GM19023 (cell line): Measurements from ENCODE around the gene DPAGT1.

Source experiments
- ATAC-seq: cut with Tn5 transposase; IDR thresholded peaks from one replicate; pipeline ENCODE4 v1.9.1; 2021; ENCODE audit warnings: mild to moderate bottlenecking, moderate library complexity; ENCODE audit not compliant: unreplicated experiment

Gene DPAGT1

DNA sequence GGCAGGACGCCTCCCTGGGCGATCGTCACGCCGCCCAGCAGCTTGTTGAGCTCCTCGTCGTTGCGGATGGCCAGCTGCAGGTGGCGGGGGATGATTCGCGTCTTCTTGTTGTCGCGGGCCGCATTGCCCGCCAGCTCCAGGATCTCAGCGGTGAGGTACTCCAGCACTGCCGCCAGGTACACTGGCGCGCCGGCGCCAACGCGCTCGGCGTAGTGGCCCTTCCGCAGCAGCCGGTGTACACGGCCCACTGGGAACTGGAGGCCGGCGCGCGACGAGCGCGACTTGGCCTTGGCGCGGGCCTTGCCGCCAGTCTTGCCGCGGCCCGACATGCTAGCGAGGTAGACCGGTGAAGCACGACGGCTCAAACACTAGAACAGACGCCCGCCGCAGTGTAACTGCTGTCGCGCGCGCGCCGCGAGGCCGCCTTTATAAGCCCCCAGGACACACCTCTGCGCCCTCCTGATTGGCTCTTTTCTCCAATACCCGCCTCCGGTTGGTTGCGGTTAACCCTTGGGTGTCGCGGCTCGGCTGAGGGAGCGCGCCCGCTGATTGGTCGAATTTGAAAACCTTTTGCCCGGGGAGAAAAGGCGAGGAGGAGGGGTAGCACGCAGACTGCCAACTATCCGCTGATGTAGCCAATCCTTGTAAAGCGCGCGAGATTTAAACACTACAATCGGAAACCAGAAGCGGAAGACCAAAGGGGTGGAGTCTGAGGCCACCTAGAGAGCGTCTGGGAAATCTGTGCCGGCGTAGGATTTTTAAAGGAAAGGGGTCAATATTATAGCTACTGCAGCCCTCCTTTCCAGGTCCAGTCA lies 6.4 kb downstream of the DPAGT1 start:
- ATAC-seq = peak; percentile 85

DNA sequence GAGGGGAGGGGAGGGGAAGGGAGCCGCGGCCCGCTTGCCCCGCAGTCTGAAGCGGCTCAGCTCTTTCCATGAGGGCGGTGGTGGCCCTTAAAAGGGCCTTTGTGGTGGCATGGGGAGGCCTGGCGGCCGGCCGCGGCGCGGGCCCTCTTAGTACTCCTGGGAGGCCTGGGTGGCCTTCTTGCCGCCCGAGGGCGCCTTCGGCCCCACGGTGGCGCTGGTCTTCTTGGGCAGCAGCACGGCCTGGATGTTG lies 6.9 kb downstream of the DPAGT1 start:
- peak; percentile 45 for ATAC-seq

DNA sequence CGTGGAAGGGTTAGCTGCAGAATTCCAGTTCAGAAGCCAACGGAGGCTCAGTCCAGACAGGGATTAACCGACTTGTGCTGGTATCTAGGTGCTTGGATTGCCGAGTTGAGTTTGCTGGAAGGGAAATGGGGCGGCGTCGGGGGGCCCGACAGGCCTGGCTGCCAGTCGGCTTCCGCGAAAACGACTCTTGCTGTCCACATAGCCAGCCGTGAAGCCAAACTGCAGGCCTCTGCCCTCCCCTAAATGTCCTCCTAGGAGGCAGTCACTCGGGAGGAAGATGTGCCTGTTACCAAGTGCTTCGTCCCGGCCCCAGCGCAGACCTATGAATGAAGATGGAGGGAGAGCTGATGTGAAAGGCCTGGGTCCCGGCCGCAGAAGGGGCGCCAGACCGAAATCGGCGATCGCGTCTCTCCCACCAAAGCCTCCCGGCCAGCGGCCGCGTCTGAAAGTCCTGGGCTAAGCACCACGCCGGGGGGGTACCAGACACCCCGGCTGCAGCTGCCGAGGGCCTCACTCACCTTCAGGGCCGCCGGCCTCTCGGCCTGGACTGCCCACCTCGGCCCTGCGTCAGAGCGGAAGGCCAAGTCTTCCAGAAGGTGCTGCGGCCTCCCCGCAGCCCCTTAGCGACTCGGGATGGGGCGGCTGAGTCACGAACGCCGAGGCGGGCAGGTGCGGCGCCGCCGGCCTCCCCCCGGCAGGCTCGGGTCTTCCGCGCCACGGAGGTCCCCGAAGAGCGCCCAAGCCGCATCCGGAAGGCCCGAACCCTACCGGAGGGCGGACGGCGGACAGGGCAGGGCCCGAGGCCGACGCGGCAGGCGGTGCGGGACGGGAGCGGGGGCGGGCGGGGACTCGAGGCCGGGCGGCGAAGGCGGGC lies 7.5 kb downstream of the DPAGT1 start:
- ATAC-seq = peak; percentile 9

DNA sequence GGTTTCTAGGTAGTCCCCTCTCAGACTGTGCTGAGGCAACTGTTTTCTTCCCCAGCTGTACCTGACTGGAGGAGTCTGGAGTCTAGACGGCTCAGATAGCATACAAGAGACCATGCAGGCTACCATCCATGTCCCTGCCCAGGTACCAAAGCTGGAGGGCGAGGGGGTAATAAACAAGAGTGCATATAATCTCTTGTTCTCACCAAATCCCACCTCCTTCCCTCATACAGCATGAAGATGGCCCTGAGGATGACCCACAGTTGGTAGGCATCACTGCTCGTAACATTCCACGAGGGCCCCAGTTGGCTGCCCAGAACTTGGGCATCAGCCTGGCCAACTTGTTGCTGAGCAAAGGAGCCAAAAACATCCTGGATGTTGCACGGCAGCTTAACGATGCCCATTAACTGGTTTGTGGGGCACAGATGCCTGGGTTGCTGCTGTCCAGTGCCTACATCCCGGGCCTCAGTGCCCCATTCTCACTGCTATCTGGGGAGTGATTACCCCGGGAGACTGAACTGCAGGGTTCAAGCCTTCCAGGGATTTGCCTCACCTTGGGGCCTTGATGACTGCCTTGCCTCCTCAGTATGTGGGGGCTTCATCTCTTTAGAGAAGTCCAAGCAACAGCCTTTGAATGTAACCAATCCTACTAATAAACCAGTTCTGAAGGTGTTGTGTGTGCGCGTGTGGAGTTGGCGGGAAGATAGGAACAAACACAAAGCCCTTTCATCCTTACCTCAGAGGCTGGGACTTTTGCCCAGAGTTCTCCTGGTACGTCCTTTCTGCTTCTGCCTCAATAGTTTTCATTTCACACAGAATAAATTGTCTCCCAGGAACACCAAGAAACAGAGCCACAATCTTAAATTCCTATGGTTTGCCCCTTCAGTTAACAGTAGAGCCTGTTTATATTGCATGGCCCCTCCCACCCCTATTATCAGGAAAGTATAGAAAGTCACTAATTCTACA lies 8.5 kb downstream of the DPAGT1 start:
- ATAC-seq = no peak

DNA sequence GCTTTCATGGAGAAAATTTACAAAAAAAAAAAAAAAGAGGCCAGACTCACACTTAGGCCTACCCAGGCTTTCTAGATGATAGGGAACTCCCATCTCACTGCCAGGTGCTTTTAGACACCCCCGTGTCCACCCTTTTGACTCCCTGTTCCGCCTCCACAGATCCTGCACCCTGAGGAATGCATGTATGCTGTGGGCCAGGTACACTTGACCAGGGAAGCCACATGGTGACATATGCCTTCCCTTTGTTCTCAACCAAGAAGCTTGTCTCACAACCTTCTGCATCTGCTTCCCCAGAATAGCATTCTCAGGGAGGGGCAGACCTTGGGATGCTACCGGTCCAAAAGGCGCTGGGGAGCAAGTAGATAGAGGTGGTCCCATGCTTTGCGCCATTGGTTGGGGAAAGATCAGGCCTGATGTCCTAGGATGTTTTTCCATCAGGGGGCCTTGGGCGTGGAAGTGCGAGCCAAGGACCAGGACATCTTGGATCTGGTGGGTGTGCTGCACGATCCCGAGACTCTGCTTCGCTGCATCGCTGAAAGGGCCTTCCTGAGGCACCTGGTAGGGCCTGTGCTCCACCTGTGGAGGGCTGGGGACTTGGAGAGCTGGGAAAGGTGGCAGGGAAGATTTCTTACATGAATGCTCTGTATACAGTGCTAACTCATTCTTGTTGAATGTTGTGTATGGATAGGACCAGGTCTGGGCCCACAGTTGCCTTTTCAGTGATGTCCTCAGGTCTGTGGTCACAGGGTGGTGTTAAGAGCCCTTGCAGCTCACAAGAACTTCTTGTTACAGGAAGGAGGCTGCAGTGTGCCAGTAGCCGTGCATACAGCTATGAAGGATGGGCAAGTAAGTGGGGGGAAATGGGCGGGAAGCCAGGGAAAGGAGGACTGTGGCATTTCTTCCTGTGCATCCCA lies 9.4 kb downstream of the DPAGT1 start:
- no peak for ATAC-seq

DNA sequence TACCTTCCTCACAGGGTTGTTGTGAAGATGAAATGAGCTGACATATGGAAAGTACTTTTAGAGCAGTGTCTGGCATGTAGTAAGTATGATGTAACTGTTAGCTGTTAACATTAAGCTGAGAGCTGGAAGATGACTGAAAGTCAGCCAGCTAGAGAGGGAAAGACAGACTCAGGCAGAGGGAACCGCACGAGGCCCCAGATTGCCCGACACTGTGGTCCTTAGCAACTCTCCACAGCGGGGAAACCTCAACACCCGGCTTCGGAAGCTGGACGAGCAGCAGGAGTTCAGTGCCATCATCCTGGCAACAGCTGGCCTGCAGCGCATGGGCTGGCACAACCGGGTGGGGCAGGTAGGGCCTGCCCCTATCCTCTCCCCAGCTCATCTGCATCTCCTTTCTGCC lies 10.5 kb downstream of the DPAGT1 start:
- no peak for ATAC-seq

DNA sequence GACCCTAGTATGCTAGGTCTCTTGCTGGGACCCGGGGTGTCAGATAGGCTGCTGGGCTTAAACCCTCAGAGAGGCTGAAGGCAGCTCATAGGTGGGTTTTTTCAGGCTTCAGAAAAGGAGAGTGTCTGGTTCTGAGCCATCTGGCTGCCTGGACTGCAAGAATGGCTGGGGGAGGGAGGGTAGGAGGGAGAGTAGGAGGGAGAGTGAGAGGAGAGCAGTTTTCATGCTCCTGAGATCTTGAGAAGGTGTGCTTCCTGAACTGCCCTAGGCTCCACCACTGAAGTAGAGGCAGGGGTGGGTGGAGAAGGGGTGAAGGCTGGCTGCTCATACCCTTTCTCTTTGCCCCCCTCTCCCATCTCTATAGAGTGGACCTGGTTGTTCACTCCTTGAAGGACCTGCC lies 12.3 kb downstream of the DPAGT1 start:
- no peak for ATAC-seq

DNA sequence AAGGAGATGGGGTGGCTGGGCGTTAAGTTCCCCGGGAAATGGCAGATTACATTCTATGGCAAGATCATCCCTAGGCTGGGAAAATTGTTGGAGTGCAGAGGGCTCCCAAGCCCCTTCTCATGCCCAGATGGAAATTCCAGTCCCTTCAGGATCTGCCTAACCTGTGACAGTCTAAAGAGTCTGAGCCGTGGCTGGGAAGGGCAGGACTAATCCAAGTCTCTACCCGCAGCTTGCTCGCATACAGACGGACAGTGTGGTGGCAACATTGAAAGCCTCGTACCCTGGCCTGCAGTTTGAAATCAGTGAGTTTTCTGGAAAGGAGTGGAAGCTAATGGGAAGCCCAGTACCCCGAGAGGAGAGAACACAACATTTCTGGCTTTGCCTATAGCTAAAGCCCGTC lies 13.2 kb downstream of the DPAGT1 start:
- no peak for ATAC-seq

DNA sequence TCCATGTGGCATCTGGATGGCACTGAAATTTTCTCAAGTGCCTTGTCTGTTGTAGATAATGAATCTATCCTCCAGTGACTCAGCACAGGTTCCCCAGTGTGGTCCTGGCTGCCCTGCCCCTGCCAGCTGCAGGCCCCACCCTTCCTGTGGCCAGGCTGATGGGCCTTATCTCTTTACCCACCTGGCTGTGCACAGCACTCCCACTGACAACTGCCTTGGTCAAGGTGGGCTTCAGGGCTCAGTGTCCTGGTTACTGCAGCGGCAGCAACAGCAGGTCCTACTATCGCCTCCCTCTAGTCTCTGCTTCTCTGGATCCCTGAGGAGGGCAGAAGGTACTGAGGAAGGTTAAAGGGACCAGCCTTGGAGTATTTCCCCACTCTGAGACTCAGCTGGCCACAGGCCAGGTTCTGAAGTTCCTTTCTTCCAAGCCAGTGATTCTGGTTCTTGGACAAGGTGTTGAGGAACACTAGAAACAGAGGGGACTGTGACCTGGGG lies 13.9 kb downstream of the DPAGT1 start:
- ATAC-seq = no peak

DNA sequence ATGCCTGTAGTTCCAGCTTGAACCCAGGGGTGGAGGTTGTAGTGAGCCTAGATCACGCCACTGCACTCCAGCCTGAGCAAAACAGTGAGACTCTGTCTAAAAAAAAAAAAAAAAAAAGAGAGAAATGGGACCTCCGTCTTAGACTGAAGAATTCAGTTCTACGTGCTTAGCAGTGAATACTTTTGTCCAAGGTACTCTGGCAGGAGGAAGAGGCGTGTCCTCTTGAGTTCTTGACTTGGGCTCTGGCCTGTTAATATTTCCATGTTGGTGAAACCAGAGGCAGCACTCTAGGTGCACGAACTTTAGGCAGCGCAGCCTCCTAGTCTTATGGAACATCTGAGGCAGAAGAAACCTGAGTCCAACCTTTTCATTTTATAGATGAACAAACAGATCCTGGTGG lies 14.5 kb downstream of the DPAGT1 start:
- ATAC-seq = no peak

DNA sequence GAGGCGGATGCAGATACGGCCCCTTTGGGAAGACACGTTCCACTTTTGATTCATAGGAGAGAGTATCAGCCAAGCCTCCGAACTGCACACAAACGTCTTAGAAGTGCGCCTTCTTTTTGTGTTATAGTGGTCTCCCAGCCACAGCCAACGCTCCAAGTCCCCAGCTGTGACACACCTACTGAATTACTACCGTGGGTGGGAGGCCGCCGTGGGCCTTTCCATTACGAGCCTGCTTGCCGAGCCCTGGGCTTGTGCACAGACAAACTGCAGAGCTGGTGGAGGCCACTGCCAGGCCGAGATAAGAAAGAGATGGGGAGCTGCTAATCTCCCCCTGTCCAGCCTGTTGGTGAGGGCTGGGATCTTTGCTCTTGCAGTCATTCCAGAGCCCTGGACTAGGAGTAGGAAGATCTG lies 16.2 kb downstream of the DPAGT1 start:
- ATAC-seq = no peak

DNA sequence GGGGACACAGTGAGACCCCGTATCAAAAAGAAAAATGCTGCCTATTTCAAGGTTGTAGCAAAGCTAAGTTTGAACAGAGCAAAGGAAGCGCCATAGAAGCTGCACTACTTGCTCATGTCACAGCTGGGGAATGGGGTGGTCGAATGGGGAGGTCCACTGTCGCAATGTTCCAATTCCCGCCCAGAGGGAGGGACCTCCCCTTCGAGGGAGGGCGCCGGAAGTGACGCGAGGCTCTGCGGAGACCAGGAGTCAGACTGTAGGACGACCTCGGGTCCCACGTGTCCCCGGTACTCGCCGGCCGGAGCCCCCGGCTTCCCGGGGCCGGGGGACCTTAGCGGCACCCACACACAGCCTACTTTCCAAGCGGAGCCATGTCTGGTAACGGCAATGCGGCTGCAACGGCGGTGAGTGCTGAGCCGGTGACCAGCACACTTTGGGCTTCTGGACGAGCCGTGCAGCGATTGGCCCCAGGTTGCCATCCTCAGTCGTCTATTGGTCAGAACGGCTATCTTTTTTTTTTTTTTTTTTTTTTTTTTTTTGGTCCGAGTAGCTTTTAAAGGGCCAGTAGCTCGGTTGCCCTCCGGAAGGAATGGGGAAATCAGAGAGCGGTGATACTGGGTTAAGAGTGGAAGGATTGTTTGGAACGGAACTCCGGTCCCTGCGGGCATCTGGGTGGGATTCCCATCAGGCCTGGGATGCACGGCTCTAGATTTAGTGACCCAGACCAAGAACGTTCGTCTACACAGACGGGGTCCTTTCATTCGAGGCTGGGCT lies 16.8 kb downstream of the DPAGT1 start, which contains the start of gene HMBS:
Gene HMBS (plus strand): TSS at position 219 of the 774 bp plus-strand sequence. CDS start 153 bp downstream, at position 372.
- ATAC-seq = peak; percentile 89

DNA sequence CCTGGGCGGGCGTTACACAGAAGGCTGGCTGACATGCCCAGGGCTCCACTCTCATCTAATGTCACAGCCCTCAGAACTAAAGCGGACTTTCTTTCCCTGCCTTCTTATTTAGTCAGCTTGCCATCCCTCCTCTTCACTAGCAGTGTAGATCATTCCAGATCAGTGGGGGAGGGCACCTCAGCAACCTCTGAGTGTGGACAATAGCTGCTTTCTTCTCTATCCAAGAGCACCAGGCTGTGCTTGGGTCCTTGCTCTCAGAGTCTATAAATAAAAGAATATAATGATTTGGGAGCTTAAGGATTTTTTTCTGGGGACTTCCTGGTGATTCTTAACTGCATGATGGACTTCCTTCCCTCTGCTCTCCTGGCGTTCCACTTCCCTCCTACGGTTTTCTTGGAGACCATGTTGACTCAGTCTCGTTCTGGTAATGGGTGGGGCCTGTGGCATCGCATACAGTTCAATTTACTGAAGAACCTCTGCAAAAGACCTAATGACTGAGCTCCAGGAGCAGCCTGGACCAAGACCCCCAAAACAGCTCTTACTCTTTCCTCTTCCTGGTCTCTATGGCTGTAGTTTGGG lies 19.9 kb downstream of the DPAGT1 start:
- no peak for ATAC-seq

DNA sequence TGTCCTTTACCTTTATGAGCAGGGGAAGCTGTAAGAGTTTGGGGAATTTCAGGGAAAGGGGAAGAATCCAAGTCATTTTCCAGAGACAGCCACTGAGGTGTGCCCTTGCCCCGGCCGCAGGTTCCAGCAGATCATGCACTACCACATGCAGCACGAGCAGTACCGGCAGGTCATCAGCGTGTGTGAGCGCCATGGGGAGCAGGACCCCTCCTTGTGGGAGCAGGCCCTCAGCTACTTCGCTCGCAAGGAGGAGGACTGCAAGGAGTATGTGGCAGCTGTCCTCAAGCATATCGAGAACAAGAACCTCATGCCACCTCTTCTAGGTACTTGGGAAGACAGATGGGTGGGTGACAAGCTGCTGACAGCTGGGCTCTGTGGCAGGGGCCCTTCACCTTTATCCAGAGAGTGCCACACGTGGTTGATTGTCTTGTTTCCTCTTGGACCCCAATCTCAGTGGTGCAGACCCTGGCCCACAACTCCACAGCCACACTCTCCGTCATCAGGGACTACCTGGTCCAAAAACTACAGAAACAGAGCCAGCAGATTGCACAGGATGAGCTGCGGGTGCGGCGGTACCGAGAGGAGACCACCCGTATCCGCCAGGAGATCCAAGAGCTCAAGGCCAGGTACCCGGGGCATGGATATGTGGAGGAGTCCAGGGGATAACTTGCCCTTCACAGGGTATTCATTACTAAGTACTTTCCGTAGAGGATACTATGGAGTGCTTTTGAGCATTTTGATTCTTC lies 22.8 kb downstream of the DPAGT1 start:
- ATAC-seq = no peak

DNA sequence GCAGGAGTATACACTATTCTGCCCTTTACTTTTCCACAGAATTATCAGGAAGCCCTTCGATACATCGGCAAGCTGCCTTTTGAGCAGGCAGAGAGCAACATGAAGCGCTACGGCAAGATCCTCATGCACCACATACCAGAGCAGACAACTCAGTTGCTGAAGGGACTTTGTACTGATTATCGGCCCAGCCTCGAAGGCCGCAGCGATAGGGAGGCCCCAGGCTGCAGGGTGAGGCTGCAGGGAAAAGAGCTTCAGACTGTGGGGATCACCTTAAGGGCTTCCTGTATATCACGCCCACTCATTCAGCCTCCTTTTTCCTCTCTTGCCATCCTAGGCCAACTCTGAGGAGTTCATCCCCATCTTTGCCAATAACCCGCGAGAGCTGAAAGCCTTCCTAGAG lies 23.8 kb downstream of the DPAGT1 start:
- ATAC-seq = no peak

DNA sequence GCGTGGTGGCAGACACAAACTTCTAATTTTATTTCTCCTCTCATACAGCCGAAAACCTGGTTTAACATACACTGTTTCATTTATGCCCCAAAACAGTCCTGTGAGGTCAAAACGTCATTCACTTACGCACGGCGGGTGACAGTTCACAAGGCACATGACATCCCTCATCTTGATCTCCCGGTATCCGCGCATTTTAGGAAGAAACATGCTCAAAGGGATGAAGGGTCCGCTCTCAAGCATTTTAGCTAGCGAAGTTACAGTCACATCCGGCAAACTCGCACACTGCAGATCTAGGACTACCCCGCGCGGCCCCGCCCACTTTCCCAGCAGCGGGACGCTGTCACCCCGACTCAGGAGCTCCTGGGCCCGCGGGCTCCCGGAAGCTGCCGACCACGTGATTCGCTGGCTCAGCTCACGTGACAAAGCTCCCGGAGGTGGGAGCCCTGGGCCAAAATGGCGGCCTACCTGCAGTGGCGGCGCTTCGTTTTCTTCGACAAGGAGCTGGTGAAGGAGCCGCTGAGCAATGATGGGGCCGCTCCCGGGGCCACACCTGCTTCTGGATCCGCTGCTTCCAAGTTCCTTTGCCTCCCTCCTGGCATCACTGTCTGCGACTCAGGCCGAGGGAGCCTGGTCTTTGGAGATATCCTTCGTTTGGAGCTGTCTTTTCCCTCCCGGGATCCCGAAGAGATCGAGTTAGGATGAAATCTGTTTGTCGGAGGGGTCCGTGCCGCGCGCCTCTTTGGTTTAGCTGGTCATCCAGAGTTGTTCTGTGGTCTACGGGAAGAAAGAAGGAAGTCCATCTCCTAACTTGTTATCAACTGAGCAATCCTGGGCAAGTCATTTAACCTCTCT lies 34.1 kb downstream of the DPAGT1 start, which contains the start of gene VPS11:
Gene VPS11 (plus strand): TSS at position 448 of the 852 bp plus-strand sequence. CDS start 6 bp downstream, at position 454.
- ATAC-seq = peak; percentile 95

DNA sequence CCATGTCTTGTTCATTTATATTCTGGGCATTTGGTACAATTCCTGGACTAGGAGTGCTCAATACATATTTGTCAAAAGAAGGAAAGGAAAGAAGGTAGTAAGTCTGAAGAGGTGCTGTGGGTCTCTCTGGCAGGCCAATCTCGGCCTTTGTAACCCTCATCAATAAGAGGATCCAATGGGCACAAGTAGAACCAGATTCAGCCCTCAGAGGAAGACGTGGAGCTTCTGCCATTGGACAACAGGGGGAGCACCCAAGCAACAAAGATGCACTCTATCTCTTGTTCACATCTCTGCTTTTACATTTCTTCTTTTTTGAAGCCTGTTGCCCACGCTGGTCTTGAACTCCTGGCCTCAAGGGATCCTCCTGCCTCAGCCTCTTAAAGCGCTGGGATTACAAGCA lies 36.3 kb downstream of the DPAGT1 start:
- no peak for ATAC-seq
